ENCODE data around the gene AQP12B.
"Not testable (repeated sequence)": the region's sequence is repeated elsewhere in the genome, so short reads cannot be mapped to it uniquely, and the experiment has no call there.

- not testable (repeated sequence) for TF ChIP-seq POLR2A, CTCF, EP300 (IDR thresholded peaks at IDR 0.05)
These were observed 11.6 kb upstream of the AQP12B start for GRCh38 chr2:240694304-240694703.
